ENCODE measurements around the gene LEMD2. TPM values are rescaled to one million over a fixed set of nuclear protein-coding genes. Genes with fewer than 3 reads are reported as not detected.

LEMD2 gene
- total and polyA plus RNA-seq, 9 of the 15 experiments (the other 6 are each of a cell fraction or from before 2014, with no cell fraction given): 0.32 to 46.3 (median 30.8) TPM

- Histone ChIP-seq H3K27me3 (ENCODE audit: control insufficient read depth in 2 of 2, insufficient read depth in 2 of 2, low read length in 2 of 2) (peaks cover 32 to 76% of the 10 kb centered on the region in 2 experiments), H4K20me1 (replicated peaks; ENCODE audit: control insufficient read depth, insufficient read depth, low read length) (peaks cover 6% of the 10 kb centered on the region; the same call in 1 of the 2 replicates), H3K9me3 (replicated peaks; ENCODE audit: control insufficient read depth, insufficient read depth, low read depth, low read length) (no peaks in the 10 kb centered on the region), H3K79me2 (ENCODE audit: control insufficient read depth, insufficient read depth, low read length) (no peaks in the 10 kb centered on the region), H3K36me3 (ENCODE audit: control insufficient read depth, insufficient read depth, low read length) (no peaks in the 10 kb centered on the region), H3K4me1 (replicated peaks in 1 of 2; ENCODE audit: control insufficient read depth in 2 of 2, insufficient read depth in 2 of 2, low read length in 2 of 2) (peaks cover 0 to 6% of the 10 kb centered on the region in 2 experiments; a peak in 1 of 5 replicates), H2AFZ (ENCODE audit: low read depth, low read length) (no peak overlapping the region), H3K4me3 (no peak overlapping the region), H3K9ac (ENCODE audit: insufficient read depth in 1 of 2, low read depth in 2 of 2, low read length in 2 of 2) (no peak overlapping the region), H3K27ac (ENCODE audit: extremely low read depth, low read depth, low read length) (no peak overlapping the region), H3K4me2 (ENCODE audit: insufficient read depth, low read length) (no peak overlapping the region), H3K9me1 (ENCODE audit: control insufficient read depth, insufficient read depth, low read length) (no peaks in the 10 kb centered on the region)
- BruUV-seq (replicated peaks): no TSS peak
- ATAC-seq (peak; percentile 93), DNase-seq (ENCODE audit: extremely low read depth in 1 of 4, low spot score in 3 of 4) (peak; percentile 43 to 75 (median 52)), FAIRE-seq (peak; percentile 90)
- ChIA-PET CTCF (ENCODE audit: low intra/inter-chr PET ratio) (no interaction called here), POLR2A (interaction anchor here (1.5 to 1.6 kb wide), 2 partner anchors 13 to 20 kb away, joined by 5 read pairs; no protein-coding TSS in a partner anchor)
- 0% methylated on average over 1 of the region's 1 CpG for WGBS (ENCODE audit: insufficient coverage, low coverage, missing lambda C conversion rate)
- in situ Hi-C loops (cut with MboI): no loop called here
- intact Hi-C loops (cut with micrococcal nuclease): no loop called here
- TF ChIP-seq RBM17 (IDR thresholded peaks at IDR 0.05; ENCODE audit: borderline replicate concordance, low read depth, low read length) (no peak), SNIP1 (IDR thresholded peaks at IDR 0.05; ENCODE audit: low read depth) (no peak), FOS (IDR thresholded peaks at IDR 0.05; ENCODE audit: extremely low read depth, insufficient read length) (peak; percentile 61), MBD2 (IDR thresholded peaks at IDR 0.05; ENCODE audit: borderline replicate concordance, low read depth) (peak; percentile 76; the same call in 1 of the 2 replicates), SIRT6 (IDR thresholded peaks at IDR 0.05; ENCODE audit: low read depth, low read length) (no peak), E2F3 (CRISPR knock-in tag; IDR thresholded peaks at IDR 0.05) (no peak), SIN3A (IDR thresholded peaks at IDR 0.05; ENCODE audit: borderline replicate concordance in 2 of 2, control insufficient read depth in 1 of 2, low read depth in 2 of 2, low read length in 2 of 2) (no peak), ETS1 (conservative IDR thresholded peaks at IDR 0.05; ENCODE audit: control insufficient read depth, low read depth, low read length) (0 out of 2 replicates have a peak, but pooled peaks have one; percentile 46), ZNF592 (IDR thresholded peaks at IDR 0.05) (no peak), ILF3 (IDR thresholded peaks at IDR 0.05; ENCODE audit: borderline replicate concordance) (no peak), SRF (CRISPR knock-in tag; IDR thresholded peaks at IDR 0.05) (no peak), MTA3 (IDR thresholded peaks at IDR 0.05; ENCODE audit: borderline replicate concordance) (no peak), ZBTB5 (IDR thresholded peaks at IDR 0.05) (no peak), FOXK2 (conservative IDR thresholded peaks at IDR 0.05 in 1 of 2, IDR thresholded peaks at IDR 0.05 in 1 of 2; ENCODE audit: low read depth in 2 of 2) (no peak)
These were observed 26.9 kb upstream of the LEMD2 start for GRCh38 chr6:33815854-33816253.

Data from K562 (cell line).